ENCODE measurements around the gene TTC28. TPM values are rescaled to one million over a fixed set of nuclear protein-coding genes. Genes with fewer than 3 reads are reported as not detected.

The TTC28 gene
- total RNA-seq, 1 donor from 2014 or later = 1.3 TPM

DNA sequence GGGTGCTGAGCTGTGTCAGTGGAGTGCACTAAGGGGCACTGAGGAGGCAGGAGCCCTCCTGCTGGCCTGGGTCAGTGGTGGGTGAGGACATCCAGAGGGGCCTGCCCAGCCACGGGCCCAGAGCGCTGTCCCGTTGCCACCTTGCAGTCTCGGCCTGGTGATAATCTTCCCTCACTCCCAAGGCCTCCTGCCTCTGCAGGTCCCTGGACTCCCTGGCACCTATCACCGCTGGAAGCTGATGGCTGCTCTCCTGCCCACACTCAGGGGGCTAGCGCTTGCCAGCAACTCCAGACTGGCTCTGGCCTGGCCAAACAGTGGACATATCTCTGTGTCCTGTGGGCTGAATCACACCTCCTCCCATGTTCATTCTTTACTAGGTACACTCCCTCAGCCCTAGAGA lies 674.1 kb downstream of the TTC28 start:
- FAIRE-seq = peak; percentile 52
- TF ChIP-seq, protein P1, sequence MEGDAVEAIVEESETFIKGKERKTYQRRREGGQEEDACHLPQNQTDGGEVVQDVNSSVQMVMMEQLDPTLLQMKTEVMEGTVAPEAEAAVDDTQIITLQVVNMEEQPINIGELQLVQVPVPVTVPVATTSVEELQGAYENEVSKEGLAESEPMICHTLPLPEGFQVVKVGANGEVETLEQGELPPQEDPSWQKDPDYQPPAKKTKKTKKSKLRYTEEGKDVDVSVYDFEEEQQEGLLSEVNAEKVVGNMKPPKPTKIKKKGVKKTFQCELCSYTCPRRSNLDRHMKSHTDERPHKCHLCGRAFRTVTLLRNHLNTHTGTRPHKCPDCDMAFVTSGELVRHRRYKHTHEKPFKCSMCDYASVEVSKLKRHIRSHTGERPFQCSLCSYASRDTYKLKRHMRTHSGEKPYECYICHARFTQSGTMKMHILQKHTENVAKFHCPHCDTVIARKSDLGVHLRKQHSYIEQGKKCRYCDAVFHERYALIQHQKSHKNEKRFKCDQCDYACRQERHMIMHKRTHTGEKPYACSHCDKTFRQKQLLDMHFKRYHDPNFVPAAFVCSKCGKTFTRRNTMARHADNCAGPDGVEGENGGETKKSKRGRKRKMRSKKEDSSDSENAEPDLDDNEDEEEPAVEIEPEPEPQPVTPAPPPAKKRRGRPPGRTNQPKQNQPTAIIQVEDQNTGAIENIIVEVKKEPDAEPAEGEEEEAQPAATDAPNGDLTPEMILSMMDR (IDR thresholded peaks at IDR 0.05; ENCODE audit: insufficient read depth, low read length, severe bottlenecking) = no peak

DNA sequence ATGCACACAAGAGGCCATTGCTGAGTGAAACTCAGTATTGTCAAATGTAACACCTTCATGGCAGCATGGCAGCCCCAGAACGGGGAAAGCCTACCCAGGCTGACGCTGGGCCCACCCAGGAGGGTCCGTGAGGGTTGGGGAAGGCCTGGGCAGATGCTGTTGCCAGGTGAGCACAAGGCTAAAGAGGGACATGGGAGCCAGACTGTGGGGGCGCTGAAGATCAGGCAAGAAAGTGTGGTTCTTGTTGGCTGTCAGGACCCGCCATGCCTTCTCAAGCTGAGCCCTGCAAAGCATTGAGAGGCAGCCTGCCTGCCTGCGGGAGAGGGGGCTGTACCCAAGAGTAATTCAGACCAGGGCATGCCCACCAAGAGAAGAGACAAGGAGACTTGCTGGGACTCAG lies 675.6 kb downstream of the TTC28 start:
- Histone ChIP-seq H3K27me3 (ENCODE audit: control insufficient read depth, insufficient read depth, low read length) (no peaks in the 10 kb centered on the region), H3K36me3 (ENCODE audit: control insufficient read depth, insufficient read depth, low read length) (no peaks in the 10 kb centered on the region), H3K4me3 (ENCODE audit: low read depth, low read length) (no peak overlapping the region)
- DNase-seq (ENCODE audit: low read depth) (no peak), FAIRE-seq (no peak)
- TF ChIP-seq, protein P1 (IDR thresholded peaks at IDR 0.05; ENCODE audit: insufficient read depth, low read length, severe bottlenecking) = no peak

More for the DNA sequence above, 674.1 kb downstream of the TTC28 start:
- no peak overlapping the region for H3K4me3 ChIP-seq (ENCODE audit: low read depth, low read length)
- no peak for DNase-seq (ENCODE audit: low read depth)
- no peaks in the 10 kb centered on the region for H3K27me3 ChIP-seq (ENCODE audit: control insufficient read depth, insufficient read depth, low read length)
- no peaks in the 10 kb centered on the region for H3K36me3 ChIP-seq (ENCODE audit: control insufficient read depth, insufficient read depth, low read length)

DNA sequence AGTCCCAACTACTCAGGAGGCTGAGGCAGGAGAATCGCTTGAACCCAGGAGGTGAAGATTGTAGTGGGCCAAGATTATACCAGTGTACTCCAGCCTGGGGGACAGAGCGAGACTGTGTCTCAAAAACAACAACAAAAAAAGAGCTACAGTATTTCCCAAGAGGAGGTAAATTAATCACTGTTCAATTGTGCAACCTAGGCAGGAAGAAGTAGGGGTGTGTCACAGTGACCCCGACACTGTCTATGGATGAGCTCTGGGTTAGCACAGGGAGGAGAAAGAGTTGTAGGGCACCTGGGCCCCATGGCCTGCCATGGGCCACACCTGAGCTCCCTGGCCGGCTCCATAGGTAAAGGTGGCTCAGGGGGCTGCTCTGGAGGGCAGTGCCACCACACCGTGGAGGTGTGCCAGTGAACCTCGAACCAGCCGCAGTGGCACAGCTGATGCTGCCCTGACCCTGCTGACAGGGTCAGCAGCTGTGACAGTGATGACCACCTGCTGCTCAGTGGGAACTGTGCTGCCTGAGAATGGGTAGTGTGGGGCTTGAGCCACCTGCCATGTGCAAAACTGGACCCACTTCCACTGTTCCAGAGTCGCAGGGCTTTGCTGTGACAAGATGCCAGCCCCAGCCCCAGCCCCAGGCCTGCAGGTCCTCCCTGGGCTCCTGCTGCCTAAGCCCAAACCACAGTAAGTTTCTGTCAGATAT lies 676.6 kb downstream of the TTC28 start:
- Histone ChIP-seq H3K4me3 (ENCODE audit: low read depth, low read length) (no peak overlapping the region), H3K27me3 (ENCODE audit: control insufficient read depth, insufficient read depth, low read length) (no peaks in the 10 kb centered on the region), H3K36me3 (ENCODE audit: control insufficient read depth, insufficient read depth, low read length) (no peaks in the 10 kb centered on the region)
- DNase-seq (ENCODE audit: low read depth) (peak; percentile 62), FAIRE-seq (peak; percentile 68)
- TF ChIP-seq, protein P1 (IDR thresholded peaks at IDR 0.05; ENCODE audit: insufficient read depth, low read length, severe bottlenecking) = no peak

DNA sequence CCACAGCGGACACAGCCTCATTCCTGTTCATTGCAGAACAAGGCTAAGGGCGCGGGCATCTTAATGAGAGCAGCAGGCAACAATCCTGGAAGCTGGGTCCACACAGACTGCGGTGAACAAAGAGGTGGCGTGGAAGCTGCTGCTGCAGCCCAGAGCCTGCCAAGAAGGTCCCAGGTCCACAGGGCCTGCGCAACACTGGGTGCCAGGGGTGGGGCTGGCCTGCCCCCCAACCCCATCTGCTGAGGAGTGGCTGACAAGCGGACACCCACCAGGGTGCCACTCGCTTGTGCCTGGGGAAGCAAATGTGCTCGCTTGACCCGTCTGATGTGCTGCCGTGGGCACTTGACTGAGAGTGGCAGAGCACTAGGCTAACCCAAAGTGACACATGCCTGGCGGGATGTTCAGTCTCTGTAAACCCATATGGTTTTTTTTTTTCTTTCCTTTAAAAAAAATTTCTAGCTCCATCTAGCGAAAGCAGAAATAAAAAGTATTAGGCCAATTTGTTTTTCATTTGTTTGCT lies 677.4 kb downstream of the TTC28 start:
- DNase-seq (ENCODE audit: low read depth) = no peak
- no peak for FAIRE-seq
- H3K36me3 ChIP-seq (ENCODE audit: control insufficient read depth, insufficient read depth, low read length) = no peaks in the 10 kb centered on the region
- TF ChIP-seq, protein P1 (IDR thresholded peaks at IDR 0.05; ENCODE audit: insufficient read depth, low read length, severe bottlenecking) = no peak
- H3K27me3 ChIP-seq (ENCODE audit: control insufficient read depth, insufficient read depth, low read length) = no peaks in the 10 kb centered on the region
- H3K4me3 ChIP-seq (ENCODE audit: low read depth, low read length) = no peak overlapping the region

DNA sequence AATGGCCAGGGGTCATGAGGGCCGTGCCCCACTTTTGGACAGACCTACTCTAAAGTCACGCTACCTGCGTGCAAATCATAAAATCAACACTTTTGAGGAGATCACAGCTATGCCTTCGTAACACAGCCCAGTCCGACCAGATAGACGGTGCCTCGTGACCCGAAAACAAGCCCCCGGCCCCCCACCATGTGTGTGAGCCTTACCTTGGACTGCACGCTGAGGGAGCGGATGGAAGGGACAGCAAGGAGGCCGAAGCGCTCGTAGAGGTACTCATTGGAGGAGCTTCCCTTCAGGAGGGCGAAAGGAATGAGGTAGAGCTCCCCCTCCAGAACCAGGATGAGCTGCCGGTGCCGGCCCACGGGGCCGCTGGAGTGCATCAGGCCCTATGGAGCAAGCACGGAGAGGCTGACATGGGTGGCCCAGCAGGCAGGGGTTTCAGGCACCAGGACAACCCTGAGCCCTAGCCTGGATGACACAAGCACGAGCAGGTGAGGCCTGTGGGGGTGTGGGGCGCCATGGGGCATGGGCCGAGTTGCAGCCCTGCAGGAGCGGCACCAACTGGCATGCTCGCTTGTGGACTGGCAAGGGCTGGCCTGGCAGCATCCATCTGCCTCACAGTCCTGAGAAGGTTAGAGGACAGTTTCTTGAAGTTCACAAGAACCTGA lies 678.3 kb downstream of the TTC28 start:
- TF ChIP-seq, protein P1 (IDR thresholded peaks at IDR 0.05; ENCODE audit: insufficient read depth, low read length, severe bottlenecking) = no peak
- no peak overlapping the region for H3K4me3 ChIP-seq (ENCODE audit: low read depth, low read length)
- DNase-seq (ENCODE audit: low read depth) = no peak
- no peaks in the 10 kb centered on the region for H3K36me3 ChIP-seq (ENCODE audit: control insufficient read depth, insufficient read depth, low read length)
- H3K27me3 ChIP-seq (ENCODE audit: control insufficient read depth, insufficient read depth, low read length) = no peaks in the 10 kb centered on the region
- no peak for FAIRE-seq

Measured in bronchial epithelial cell (primary cell).